ENCODE measurements around the gene SSBP4. TPM values are rescaled to one million over a fixed set of nuclear protein-coding genes. Genes with fewer than 3 reads are reported as not detected.
A peak's percentile ranks its signal among the peaks of the same experiment; 100 is the strongest.

The SSBP4 gene
- total and polyA plus RNA-seq, 2 of the 8 experiments (the other 6 are each of a cell fraction or from before 2014, with no cell fraction given): 26.4 to 33.7 TPM

DNA sequence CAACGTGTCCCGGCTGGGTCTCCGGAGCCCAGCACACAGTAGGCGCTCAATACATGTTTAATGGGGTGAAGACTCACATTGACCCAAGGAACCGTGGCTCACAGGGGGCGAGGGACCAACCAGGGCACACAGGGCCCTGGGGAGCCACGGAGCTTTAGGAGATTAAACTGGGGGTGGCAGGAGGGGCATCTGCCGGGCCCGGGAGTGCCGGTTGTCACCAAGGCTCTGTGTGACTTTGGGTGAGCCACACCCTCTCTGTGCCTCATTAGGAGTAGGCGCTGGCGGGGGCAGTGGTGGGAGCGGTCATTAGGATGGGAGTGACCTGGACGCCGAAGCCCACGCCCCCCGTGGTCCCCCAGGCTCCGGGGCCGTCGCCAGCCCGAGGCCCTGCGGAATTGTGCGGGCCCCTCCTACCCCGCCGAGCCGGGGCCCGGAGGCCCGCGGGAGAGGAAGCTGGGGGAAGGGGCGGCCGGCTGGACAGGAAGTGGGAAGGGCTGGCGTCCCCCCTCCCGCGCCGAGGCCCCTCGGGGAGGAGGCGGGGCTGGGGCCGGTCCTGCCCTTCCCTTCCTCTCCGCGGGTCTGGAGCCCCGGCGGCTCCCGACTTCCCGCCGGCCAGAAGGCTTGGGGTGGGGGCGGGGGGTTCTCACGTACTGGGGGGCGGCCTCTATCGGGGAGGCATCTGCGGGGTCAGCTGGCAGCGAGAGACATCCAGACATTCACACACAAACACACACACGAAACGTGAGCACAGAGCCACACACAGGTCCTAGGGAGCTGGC lies 1.8 kb upstream of the SSBP4 start (continued):
- TF ChIP-seq RNF2 (IDR thresholded peaks at IDR 0.05; ENCODE audit: borderline replicate concordance, low read depth, low read length, missing control alignments, poor library complexity, severe bottlenecking) (no peak), SP1 (IDR thresholded peaks at IDR 0.05; ENCODE audit: low read depth, low read length) (no peak), KDM4A (IDR thresholded peaks at IDR 0.05; ENCODE audit: low read depth, low read length, severe bottlenecking) (no peak), HDAC6 (IDR thresholded peaks at IDR 0.05; ENCODE audit: low read depth, low read length) (no peak), SIN3A (conservative IDR thresholded peaks at IDR 0.05 in 1 of 2, IDR thresholded peaks at IDR 0.05 in 1 of 2; ENCODE audit: low read depth in 1 of 2, low read length in 2 of 2) (peak in 1 of 2 experiments; percentile 58; a peak in 1 of 4 replicates), RFX5 (IDR thresholded peaks at IDR 0.05; ENCODE audit: borderline replicate concordance, low read depth, low read length) (no peak), ASH2L (IDR thresholded peaks at IDR 0.05; ENCODE audit: low read length) (peak; percentile 26), SP4 (IDR thresholded peaks at IDR 0.05; ENCODE audit: low read length) (0 out of 2 replicates have a peak, but pooled peaks have one; percentile 31), JUN (IDR thresholded peaks at IDR 0.05; ENCODE audit: low read depth, low read length) (no peak), POLR2AphosphoS5 (IDR thresholded peaks at IDR 0.05; ENCODE audit: low read depth, low read length) (no peak), BRCA1 (IDR thresholded peaks at IDR 0.05; ENCODE audit: low read depth, low read length) (no peak), SRF (IDR thresholded peaks at IDR 0.05; ENCODE audit: low read depth, low read length) (no peak), SP2 (IDR thresholded peaks at IDR 0.05; ENCODE audit: low read length) (no peak), TCF12 (IDR thresholded peaks at IDR 0.05; ENCODE audit: low read depth, low read length) (no peak), CTBP2 (IDR thresholded peaks at IDR 0.05; ENCODE audit: borderline replicate concordance, insufficient read depth, insufficient read length, low read length) (peak; percentile 61), SUZ12 (IDR thresholded peaks at IDR 0.05; ENCODE audit: low read length) (no peak), CBX8 (IDR thresholded peaks at IDR 0.05; ENCODE audit: borderline replicate concordance, low read depth, low read length) (no peak), FOSL1 (IDR thresholded peaks at IDR 0.05; ENCODE audit: insufficient read depth, low read depth, low read length) (no peak), TAF1 (IDR thresholded peaks at IDR 0.05; ENCODE audit: low read depth, low read length) (no peak), RAD21 (IDR thresholded peaks at IDR 0.05 in 1 of 2, conservative IDR thresholded peaks at IDR 0.05 in 1 of 2; ENCODE audit: low read depth in 2 of 2, low read length in 2 of 2) (no peak)
- TF ChIP-seq, protein P1, sequence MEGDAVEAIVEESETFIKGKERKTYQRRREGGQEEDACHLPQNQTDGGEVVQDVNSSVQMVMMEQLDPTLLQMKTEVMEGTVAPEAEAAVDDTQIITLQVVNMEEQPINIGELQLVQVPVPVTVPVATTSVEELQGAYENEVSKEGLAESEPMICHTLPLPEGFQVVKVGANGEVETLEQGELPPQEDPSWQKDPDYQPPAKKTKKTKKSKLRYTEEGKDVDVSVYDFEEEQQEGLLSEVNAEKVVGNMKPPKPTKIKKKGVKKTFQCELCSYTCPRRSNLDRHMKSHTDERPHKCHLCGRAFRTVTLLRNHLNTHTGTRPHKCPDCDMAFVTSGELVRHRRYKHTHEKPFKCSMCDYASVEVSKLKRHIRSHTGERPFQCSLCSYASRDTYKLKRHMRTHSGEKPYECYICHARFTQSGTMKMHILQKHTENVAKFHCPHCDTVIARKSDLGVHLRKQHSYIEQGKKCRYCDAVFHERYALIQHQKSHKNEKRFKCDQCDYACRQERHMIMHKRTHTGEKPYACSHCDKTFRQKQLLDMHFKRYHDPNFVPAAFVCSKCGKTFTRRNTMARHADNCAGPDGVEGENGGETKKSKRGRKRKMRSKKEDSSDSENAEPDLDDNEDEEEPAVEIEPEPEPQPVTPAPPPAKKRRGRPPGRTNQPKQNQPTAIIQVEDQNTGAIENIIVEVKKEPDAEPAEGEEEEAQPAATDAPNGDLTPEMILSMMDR (IDR thresholded peaks at IDR 0.05; ENCODE audit: control extremely low read depth in 1 of 3, insufficient read depth in 1 of 3, low read depth in 1 of 3, low read length in 3 of 3): no peak

Data from H1 (cell line).